Right lung (tissue), 5 donors: ENCODE data around the gene BTBD18. TPM values are rescaled to one million over a fixed set of nuclear protein-coding genes. Genes with fewer than 3 reads are reported as not detected.
"Not testable (repeated sequence)": the region's sequence is repeated elsewhere in the genome, so short reads cannot be mapped to it uniquely, and the experiment has no call there.

Experiments used
- DNase-seq, 2 donors: peaks; one replicate each; pipeline ENCODE4 v3.0.0-alpha.2; 2013
- polyA plus RNA-seq, 5 donors: library from polyadenylated mRNA; unstranded; fragments of 120-200 nt; gene quantifications; one replicate each; pipeline versions ENCODE4 v1.2.1 to v1.2.3, GENCODE V29; 2013; ENCODE audit warnings: inconsistent platforms in 1 of 5, low replicate concordance in 1 of 5; ENCODE audit not compliant: insufficient read length in 5 of 5, insufficient read depth in 1 of 5

BTBD18 gene
- polyA plus RNA-seq, 5 donors, result 0.24 to 0.48 (median 0.30) TPM

GRCh38 chr11:57735619-57736298 lies 15.9 kb downstream of the BTBD18 start:
- no peak for DNase-seq

- no peak for DNase-seq
Measured at GRCh38 chr11:57732661-57733060, 19.0 kb downstream of the BTBD18 start.

DNA sequence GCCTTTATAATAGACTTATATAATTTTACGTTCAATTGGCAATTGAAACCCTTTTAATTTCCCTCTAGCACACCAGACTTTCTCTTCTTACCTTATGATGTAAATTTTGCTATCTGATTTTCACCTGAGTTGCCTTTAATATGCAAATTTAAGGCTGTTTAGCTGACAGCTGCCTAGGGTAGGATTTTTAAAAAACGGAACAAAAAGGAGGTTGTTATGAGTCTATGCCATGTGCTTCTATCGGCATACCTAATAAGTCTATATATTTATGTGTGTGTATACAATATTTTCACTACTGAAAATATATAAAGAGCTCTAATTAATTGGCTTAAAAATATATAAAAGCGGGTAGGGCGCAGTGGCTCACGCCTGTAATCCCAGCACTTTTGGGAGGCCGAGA lies 22.1 kb downstream of the BTBD18 start:
- DNase-seq, result no peak

DNA sequence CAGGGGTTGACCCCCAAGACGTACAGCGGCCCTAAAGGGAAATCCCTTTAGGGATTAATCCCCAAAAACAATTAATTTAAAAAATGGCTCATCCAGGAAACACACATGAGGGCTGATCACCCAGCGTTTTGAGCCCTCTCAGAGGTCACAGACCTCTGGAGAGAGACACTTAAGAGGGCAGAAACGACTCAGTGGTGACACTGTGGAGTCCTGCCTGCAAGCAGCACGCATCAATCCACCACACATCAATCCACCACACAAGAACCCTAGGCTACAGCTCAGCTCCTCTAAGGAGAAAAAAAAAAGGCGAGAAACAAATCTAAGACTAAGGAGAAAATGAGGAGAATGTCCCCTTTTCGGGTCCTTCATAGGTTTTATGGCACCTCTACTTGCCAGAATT lies 22.8 kb downstream of the BTBD18 start:
- no peak for DNase-seq

- DNase-seq, result no peak
Measured at GRCh38 chr11:57727185-57727584, 24.4 kb downstream of the BTBD18 start.

DNA sequence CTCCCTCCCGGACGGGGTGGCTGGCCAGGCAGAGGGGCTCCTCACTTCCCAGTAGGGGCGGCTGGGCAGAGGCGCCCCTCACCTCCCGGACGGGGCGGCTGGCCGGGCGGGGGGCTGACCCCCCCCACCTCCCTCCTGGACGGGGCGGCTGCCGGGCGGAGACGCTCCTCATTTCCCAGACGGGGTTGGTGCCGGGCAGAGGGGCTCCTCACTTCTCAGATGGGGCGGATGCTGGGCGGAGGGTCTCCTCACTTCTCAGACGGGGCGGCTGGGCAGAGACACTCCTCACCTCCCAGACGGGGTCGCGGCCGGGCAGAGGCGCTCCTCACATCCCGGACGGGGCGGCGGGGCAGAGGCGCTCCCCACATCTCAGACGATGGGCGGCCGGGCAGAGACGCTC lies 34.9 kb downstream of the BTBD18 start:
- not testable (repeated sequence) for DNase-seq

DNA sequence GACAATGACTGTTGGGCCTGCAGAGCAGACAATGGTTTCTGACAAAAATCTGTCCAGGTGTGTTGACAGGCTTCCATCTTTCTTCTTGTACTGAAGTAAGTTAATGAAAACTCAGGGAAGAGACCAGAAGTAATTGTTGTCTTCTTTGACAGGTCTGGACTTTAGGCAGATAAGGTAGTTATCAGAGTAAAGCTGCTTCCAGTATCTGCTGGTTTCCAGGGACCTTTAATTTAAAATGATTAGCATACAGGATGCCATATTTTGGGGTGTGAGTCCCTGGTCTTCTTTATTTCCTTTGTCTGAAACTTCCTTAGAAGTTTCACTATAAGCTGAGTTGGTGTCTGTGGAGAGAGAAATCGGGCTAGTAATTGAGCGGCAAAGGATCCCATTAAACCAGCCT lies 37.8 kb downstream of the BTBD18 start:
- DNase-seq, result no peak

GRCh38 chr11:57712256-57713150 lies 39.1 kb downstream of the BTBD18 start, which contains the start of gene TMX2:
TMX2 (plus strand) TSS chr11:57712593; CDS start chr11:57712619, 26 bp downstream.
- DNase-seq, result peak; percentile 94 to 96

DNA sequence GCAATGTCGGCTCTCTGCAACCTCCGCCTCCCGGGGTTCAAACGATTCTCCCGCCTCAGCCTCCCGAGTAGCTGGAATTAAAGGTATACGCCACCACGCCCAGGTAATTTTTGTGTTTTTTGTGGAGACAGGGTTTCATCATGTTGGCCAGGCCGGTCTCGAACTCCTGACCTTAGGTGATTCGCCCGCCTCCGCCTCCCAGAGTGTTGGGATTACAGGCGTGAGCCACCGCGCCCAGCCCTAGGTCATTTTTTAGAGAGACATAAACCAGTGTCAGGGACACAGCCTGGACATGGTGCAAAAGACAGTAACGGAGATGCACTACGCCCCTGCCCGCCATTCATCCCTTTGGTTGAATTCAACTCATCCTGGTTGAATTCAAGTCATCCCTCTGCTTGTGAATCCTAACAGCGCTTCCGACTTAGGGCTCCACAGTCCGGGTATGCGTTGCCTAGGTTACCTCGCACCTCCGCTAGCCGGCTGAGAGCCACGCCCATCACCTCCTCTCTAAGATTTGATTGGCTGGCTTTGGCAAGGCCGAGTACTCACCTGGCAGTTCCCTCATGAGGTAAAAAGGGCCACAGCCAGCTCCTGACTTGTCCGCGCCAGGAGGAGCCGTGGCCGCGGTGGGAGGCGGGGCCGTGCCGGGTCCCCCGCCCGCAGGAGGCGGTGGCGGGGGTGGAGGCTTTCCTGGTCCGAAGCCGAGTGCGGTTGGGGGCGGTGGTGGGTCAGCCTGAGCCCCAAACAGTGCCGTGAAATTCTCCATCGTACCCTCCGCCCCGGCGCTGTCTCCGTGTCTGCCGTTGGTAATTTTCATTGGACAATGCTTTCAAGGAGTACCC lies 40.0 kb downstream of the BTBD18 start, which contains the start of gene MED19:
Gene MED19 (minus strand): TSS at position 802 of the 842 bp plus-strand sequence. CDS start 36 bp downstream, at position 766.
- peak in 1 of 2 donors; percentile 68 for DNase-seq

- no peak for DNase-seq
Measured at GRCh38 chr11:57709802-57710367, 41.7 kb downstream of the BTBD18 start.

DNA sequence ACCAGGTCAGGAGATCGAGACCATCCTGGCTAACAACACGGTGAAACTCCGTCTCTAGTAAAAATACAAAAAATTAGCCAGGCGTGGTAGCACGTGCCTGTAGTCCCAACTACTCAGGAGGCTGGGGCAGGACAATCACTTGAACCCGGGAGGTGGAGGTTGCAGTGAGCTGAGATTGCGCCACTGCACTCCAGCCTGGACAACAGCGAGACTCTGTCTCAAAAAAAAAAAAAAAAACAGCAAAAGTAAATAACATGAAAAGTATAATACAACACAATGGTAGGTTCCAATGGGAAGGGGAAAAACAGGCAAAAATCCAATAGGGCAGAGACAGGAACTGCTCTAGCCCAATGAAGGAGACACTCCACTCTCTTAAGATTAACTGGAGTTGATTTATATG lies 46.2 kb downstream of the BTBD18 start:
- not testable (repeated sequence) for DNase-seq

- DNase-seq, result no peak
Measured at GRCh38 chr11:57704932-57705331, 46.7 kb downstream of the BTBD18 start.

DNA sequence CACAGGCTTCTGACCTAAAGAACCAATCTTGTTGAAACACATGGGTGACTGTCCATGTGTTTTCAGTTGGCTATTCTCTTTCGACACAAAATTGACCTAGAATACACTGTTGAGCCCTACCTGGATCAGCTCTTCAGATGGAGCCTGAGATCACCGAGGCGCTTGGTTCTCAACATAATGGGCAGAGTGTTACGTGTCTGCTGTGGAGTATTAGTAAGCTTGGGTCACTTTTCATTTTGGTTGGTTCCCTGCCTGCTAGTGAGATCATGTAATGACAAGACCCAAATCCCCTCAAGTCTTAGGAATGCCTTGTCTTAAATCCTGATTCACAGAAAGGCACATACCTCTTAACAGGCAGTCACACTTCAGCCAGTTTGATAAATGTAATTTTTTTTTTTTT lies 48.3 kb downstream of the BTBD18 start:
- no peak for DNase-seq

DNA sequence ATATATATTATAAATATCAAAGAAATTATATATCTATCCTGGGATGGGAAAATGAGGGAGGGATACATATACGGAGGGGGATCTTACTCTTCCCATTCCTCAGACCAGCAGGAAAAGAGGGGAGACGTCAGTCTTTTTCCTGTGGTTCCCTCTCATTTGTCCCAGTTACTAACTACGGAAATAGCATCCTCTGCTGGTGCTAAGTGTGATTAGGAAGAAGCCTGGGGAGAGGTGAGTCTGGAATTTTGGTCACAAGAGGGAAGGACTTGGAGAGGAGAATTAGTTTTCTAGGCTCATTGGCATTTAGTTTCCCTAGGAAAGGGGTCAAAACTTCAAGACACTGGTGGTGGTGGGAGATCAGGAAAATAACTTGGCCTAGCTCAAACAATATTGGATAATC lies 51.2 kb downstream of the BTBD18 start:
- DNase-seq, result no peak

DNA sequence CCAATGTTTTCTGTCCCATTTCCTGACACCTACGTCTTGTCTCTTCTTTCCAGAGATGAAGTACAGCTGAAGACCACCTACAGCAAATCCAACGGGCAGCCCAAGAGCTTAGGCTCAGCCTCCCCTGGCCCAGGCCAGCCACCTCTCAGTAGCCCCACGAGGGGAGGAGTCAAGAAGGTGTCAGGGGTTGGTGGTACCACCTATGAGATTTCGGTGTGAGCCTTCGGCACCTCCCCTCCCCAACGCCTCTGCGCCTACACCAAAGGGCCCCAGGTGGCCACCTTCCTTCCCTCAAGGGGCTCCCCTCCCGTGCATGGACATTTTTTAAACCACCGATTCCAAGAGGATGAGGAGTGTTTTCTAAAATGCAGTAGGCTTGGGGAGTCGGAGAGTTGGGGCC lies 51.8 kb downstream of the BTBD18 start:
- no peak for DNase-seq

DNA sequence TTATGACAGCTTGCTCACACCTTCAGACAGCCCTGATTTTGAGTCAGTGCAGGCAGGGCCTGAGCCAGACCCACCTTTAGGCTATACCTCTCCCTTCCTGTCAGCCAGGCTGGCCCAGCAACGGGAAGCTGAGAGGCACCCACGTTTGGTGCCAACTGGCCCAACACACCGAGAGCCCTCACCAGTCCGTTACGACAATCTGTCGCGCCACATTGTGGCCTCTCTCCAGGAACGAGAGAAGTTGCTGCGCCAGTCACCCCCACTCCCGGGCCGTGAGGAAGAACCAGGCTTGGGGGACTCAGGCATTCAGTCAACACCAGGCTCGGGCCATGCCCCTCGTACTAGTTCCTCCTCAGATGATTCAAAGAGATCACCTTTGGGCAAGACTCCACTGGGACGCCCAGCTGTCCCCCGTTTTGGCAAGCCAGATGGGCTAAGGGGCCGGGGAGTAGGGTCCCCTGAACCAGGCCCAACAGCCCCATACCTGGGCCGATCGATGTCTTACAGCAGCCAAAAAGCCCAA lies 52.7 kb downstream of the BTBD18 start:
- DNase-seq, result no peak

Other genes starting within 250 kb of the BTBD18 start
- gene SLC43A1, start 236.1 kb downstream of the BTBD18 start, polyA plus RNA-seq, result 10 to 100 TPM; 11.6 to 18.5 (median 16.7) TPM
- gene TIMM10, start 221.1 kb downstream of the BTBD18 start, polyA plus RNA-seq, result 10 to 100 TPM; 33.3 to 42.0 (median 39.0) TPM
- 1 to 10 TPM in 1 of 5 donors, under 1 TPM in 4; 0.48 to 9.2 (median 0.59) TPM for gene SMTNL1, start 214.2 kb downstream of the BTBD18 start, polyA plus RNA-seq
- 10 to 100 TPM; 59.0 to 78.7 (median 60.9) TPM for gene UBE2L6, start 184.1 kb downstream of the BTBD18 start, polyA plus RNA-seq
- gene SERPING1, start 154.1 kb downstream of the BTBD18 start, polyA plus RNA-seq, result 100 to 1,000 TPM; 172 to 210 (median 183) TPM
- 1 to 10 TPM; 4.2 to 8.0 (median 6.5) TPM for gene YPEL4, start 101.9 kb downstream of the BTBD18 start, polyA plus RNA-seq
- gene CLP1, start 94.1 kb downstream of the BTBD18 start, polyA plus RNA-seq, result 10 to 100 TPM; 12.1 to 16.0 (median 12.8) TPM
- gene ZDHHC5, start 83.7 kb downstream of the BTBD18 start, polyA plus RNA-seq, result 10 to 100 TPM; 38.9 to 44.5 (median 39.2) TPM
- gene MED19, start 39.6 kb downstream of the BTBD18 start, polyA plus RNA-seq, result 10 to 100 TPM; 14.3 to 22.5 (median 17.5) TPM
- gene TMX2, start 39.2 kb downstream of the BTBD18 start, polyA plus RNA-seq, result 10 to 100 TPM; 94.4 to 98.6 (median 98.4) TPM
- gene SELENOH, start 10.3 kb downstream of the BTBD18 start, polyA plus RNA-seq, result 100 to 1,000 TPM in 4 of 5 donors, 10 to 100 TPM in 1; 94.9 to 160 (median 119) TPM
- gene CTNND1, start 10.0 kb upstream of the BTBD18 start, polyA plus RNA-seq, result 100 to 1,000 TPM; 207 to 286 (median 258) TPM